ENCODE measurements around the gene METTL22. TPM values are rescaled to one million over a fixed set of nuclear protein-coding genes. Genes with fewer than 3 reads are reported as not detected.

Gene METTL22
- total and polyA plus RNA-seq, 8 donors: 8.8 to 186 (median 23.4) TPM

DNA sequence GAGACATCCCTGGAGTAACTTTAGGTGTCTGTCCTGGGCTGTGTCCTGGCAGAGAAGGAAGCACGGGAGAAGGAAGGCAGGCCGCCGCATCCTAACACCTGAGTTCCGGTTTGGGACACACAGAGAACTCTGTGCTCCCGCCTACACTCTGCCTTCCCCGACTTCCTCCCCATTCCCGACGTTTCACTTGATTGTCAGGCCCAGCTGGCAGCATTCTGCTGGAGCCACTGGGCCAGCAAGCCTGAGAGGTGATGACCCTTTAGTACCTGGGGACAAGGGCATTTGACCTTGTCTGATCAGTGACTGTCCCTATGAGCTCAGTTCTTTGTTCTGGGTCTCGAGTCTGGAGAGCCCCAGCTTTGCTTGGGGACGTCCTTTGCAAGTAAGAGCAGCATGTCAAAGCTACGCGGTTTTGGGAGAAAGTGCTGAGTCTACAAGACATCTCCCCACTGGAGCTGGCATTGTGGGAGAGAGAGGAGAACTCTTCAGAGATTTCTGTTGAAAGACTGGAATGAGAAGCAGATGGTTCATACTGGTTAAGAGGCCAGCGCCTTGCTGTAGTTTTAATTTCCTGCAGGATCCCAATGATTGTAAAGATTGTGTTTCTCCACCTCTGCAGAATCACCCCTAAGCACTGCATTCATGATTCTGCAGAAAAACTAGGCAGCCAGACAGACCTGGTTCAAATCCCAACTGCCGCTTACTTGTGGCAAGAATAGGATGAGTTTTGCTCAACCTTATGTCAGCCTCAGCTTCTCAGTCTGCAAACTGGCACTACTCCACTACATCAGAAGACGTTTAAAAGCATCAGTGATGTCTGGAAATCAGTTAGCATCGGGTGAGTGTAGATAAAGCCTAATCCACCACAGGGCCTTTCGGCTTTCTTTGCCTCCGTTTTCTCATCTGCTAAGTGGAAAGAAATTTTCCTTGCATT, 73.6 kb downstream of the METTL22 start:
- intact Hi-C loops (cut with DNase I; ENCODE audit: low total_unique reads): no loop called here
- Histone ChIP-seq H3K27me3 (no peaks in the 10 kb centered on the region), H3K9me3 (peaks cover 0 to 4% (median 2%) of the 10 kb centered on the region in 4 donors), H3K36me3 (peaks cover 0 to 2% (median 0%) of the 10 kb centered on the region in 4 donors), H3K4me3 (no peak overlapping the region), H3K27ac (no peak overlapping the region), H3K4me1 (no peaks in the 10 kb centered on the region)
- DNase-seq: no peak
- 83 to 86% (median 84%) methylated on average over 15 to 18 of the region's 18 CpGs for WGBS, 5 donors
- TF ChIP-seq, protein P1, sequence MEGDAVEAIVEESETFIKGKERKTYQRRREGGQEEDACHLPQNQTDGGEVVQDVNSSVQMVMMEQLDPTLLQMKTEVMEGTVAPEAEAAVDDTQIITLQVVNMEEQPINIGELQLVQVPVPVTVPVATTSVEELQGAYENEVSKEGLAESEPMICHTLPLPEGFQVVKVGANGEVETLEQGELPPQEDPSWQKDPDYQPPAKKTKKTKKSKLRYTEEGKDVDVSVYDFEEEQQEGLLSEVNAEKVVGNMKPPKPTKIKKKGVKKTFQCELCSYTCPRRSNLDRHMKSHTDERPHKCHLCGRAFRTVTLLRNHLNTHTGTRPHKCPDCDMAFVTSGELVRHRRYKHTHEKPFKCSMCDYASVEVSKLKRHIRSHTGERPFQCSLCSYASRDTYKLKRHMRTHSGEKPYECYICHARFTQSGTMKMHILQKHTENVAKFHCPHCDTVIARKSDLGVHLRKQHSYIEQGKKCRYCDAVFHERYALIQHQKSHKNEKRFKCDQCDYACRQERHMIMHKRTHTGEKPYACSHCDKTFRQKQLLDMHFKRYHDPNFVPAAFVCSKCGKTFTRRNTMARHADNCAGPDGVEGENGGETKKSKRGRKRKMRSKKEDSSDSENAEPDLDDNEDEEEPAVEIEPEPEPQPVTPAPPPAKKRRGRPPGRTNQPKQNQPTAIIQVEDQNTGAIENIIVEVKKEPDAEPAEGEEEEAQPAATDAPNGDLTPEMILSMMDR (IDR thresholded peaks at IDR 0.05): no peak
- TF ChIP-seq EP300 (IDR thresholded peaks at IDR 0.05) (no peak), POLR2AphosphoS5 (IDR thresholded peaks at IDR 0.05) (no peak), POLR2A (IDR thresholded peaks at IDR 0.05) (no peak)

DNA sequence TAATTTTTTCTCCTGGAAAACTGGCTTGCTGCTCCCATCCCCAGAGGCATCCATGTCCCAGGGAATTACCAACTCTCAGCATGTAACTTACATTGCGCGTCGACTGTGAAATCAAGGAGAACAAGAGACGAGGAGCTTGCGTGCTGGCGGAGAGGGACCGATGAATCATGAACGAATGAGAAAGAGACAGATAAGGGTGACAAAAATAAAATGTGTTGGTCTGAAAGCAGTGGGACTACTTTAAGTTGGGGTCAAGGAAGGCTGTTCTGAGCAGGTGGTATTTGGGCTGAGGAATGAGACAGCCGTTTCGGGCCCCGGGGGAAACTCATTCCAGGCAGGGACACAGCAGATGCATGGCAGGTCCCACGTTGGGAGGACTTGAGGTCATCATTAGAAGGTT, 75.4 kb downstream of the METTL22 start:
- Histone ChIP-seq H3K4me1 (no peaks in the 10 kb centered on the region), H3K36me3 (no peaks in the 10 kb centered on the region), H3K4me3 (no peak overlapping the region), H3K9me3 (no peaks in the 10 kb centered on the region), H3K27ac (no peak overlapping the region), H3K27me3 (no peaks in the 10 kb centered on the region)
- TF ChIP-seq POLR2A (IDR thresholded peaks at IDR 0.05) (no peak), POLR2AphosphoS5 (IDR thresholded peaks at IDR 0.05) (no peak), EP300 (IDR thresholded peaks at IDR 0.05) (no peak)
- TF ChIP-seq, protein P1 (IDR thresholded peaks at IDR 0.05): no peak
- intact Hi-C loops (cut with DNase I; ENCODE audit: low total_unique reads): no loop called here
- WGBS, 5 donors: 79 to 89% (median 85%) methylated on average over 12 of the region's 12 CpGs
- DNase-seq: no peak

DNA sequence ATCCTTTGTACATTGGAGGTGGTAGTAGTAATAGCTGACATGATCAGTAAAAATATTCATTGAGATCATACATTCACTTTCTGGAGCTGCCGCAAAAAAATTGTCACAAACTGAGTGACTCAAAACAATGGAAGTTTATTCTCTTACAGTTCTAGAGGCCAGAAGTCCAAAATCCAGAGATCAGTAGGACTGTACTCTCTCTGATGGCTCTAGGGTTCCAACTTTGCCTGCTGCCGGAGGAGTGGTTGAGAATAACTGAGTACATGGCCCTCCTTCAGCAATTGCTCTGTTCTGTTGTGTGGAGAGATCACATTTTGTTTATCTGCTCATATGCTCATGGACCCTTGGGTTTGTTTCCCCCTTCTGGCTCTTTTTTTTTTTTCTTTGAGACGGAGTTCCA, 76.5 kb downstream of the METTL22 start:
- 30 to 60% (median 33%) methylated on average over 3 of the region's 3 CpGs for WGBS, 5 donors
- Histone ChIP-seq H3K9me3 (no peaks in the 10 kb centered on the region), H3K27ac (no peak overlapping the region), H3K36me3 (no peaks in the 10 kb centered on the region), H3K27me3 (no peaks in the 10 kb centered on the region), H3K4me1 (no peaks in the 10 kb centered on the region), H3K4me3 (no peak overlapping the region)
- DNase-seq: no peak
- no peak for TF ChIP-seq EP300 (IDR thresholded peaks at IDR 0.05)
- no peak for TF ChIP-seq POLR2AphosphoS5 (IDR thresholded peaks at IDR 0.05)
- no peak for TF ChIP-seq POLR2A (IDR thresholded peaks at IDR 0.05)
- TF ChIP-seq, protein P1 (IDR thresholded peaks at IDR 0.05): no peak
- intact Hi-C loops (cut with DNase I; ENCODE audit: low total_unique reads): no loop called here

Small RNAs within 50 kb of the gene (small RNA-seq; reads per million reads assigned to genes)
- 0 reads per million in 4 donors for gene RN7SL743P

Other genes starting within 250 kb of the METTL22 start
- gene TMEM114, start 31.2 kb upstream of the METTL22 start, total RNA-seq: not detected
- not detected for gene TMEM114, start 31.2 kb upstream of the METTL22 start, polyA plus RNA-seq
- gene ABAT, start 52.9 kb downstream of the METTL22 start, total RNA-seq: 10 to 100 TPM in 2 of 5 donors, 1 to 10 TPM in 3; 2.9 to 10.3 (median 8.8) TPM
- 1 to 10 TPM; 3.9 to 5.4 (median 5.2) TPM for gene ABAT, start 52.9 kb downstream of the METTL22 start, polyA plus RNA-seq
- gene TMEM186, start 175.9 kb downstream of the METTL22 start, total RNA-seq: 10 to 100 TPM in 1 of 5 donors, 1 to 10 TPM in 3, not detected in 1; 5.3 to 12.9 (median 8.1) TPM
- 10 to 100 TPM in 1 of 3 donors, 1 to 10 TPM in 2; 5.3 to 10.4 (median 6.3) TPM for gene TMEM186, start 175.9 kb downstream of the METTL22 start, polyA plus RNA-seq
- 10 to 100 TPM; 36.8 to 89.3 (median 51.8) TPM for gene PMM2, start 176.1 kb downstream of the METTL22 start, total RNA-seq
- gene PMM2, start 176.1 kb downstream of the METTL22 start, polyA plus RNA-seq: 10 to 100 TPM; 15.1 to 27.2 (median 16.8) TPM
- gene CARHSP1, start 247.3 kb downstream of the METTL22 start, total RNA-seq: 10 to 100 TPM in 4 of 5 donors, 1 to 10 TPM in 1; 2.0 to 78.6 (median 36.4) TPM
- gene CARHSP1, start 247.3 kb downstream of the METTL22 start, polyA plus RNA-seq: 100 to 1,000 TPM in 2 of 3 donors, 10 to 100 TPM in 1; 95.5 to 190 (median 149) TPM